Psoas muscle (tissue), 8 donors: ENCODE measurements around the gene KCNF1. TPM values are rescaled to one million over a fixed set of nuclear protein-coding genes. Genes with fewer than 3 reads are reported as not detected.

ENCODE experiments used
- ATAC-seq, 4 donors: fragments of 200-7000 bp; cut with Tn5 transposase; one replicate each; pipeline ENCODE4 v1.9.1; 2020; ENCODE audit warnings: moderate library complexity in 3 of 4, mild to moderate bottlenecking in 2 of 4
- DNase-seq, 2 donors: peaks; one replicate each; pipeline ENCODE4 v3.0.0-alpha.2; 2020
- H3K27ac ChIP-seq: fragments of 200-600 bp; one replicate; pipeline ENCODE4 v1.8.0; 2022
- H3K27me3 ChIP-seq, 3 donors: fragments of 200-600 bp in 1 of 3; one replicate each; pipeline versions ENCODE4 v1.6.1 to v1.8.0; 2013 to 2022; ENCODE audit warnings: low read length in 2 of 3, mild to moderate bottlenecking in 2 of 3, moderate library complexity in 1 of 3; ENCODE audit not compliant: insufficient read depth in 3 of 3
- H3K36me3 ChIP-seq, 2 donors: fragments of 200-600 bp in 1 of 2; one replicate each; pipeline versions ENCODE4 v1.6.1 to v1.8.0; 2013 to 2022; ENCODE audit warnings: low read depth in 1 of 2, mild to moderate bottlenecking in 1 of 2, moderate library complexity in 1 of 2; ENCODE audit not compliant: insufficient read depth in 1 of 2
- H3K4me1 ChIP-seq: fragments of 200-600 bp; one replicate; pipeline ENCODE4 v1.8.0; 2022
- H3K4me3 ChIP-seq: fragments of 200-600 bp; one replicate; pipeline ENCODE4 v1.8.0; 2022; ENCODE audit warnings: mild to moderate bottlenecking
- H3K9me3 ChIP-seq: fragments of 200-600 bp; one replicate; pipeline ENCODE4 v1.8.0; 2022
- CTCF ChIP-seq: fragments of 200-600 bp; IDR thresholded peaks from one replicate; pipeline ENCODE4 v1.8.0; 2022; ENCODE audit warnings: antibody characterized with exemption
- WGBS, 3 donors: extraction: QIAGEN DNeasy Blood & Tissue Kit; methylation state at CpG; one replicate each; pipeline versions ENCODE4 v1.1.6 to v1.1.7; 2013; 5-methylcytosine and 5-hydroxymethylcytosine counted together
- intact Hi-C, 2 donors: fragments of 100-400 bp; cut with DNase I; formaldehyde crosslinking; loops; one replicate each; pipeline versions ENCODE4 v1.11.0 to v1.14.2; 2022
- polyA plus RNA-seq, 3 donors: library from polyadenylated mRNA; stranded (reverse); fragments of 200-250 nt; gene quantifications; one replicate each; pipeline ENCODE4 v1.2.3, GENCODE V29; 2013
- total RNA-seq, 4 donors: library from RNA; stranded (reverse); fragmentation: NEBNext Ultra II Directional in 2 of 4; extraction: Animal tissue kit (Norgen Biotek cat#: 25700) in 2 of 4; gene quantifications; one replicate each; pipeline versions ENCODE4 v1.2.1 to v1.2.4, GENCODE V29; 2021 to 2023
- donor health status: healthy with polysubstance abuse.
- donor health status: DM: no; HTN: no; CAD: no; lungs with moderate emphysema.
- donor health status: Bipolar disorder and iron deficiency.
- donor health status: healthy.
- donor health status: DM: yes; HTN: yes; CAD: no.
- donor health status: DM: no; HTN: no; CAD: no.
- donor health status: DM: no; HTN: no; CAD: no.
- donor health status: DM: yes; HTN: yes; CAD: no.

Gene KCNF1
- total and polyA plus RNA-seq, 7 donors = 0.06 to 0.07 TPM; not detected in 5

- no peak overlapping the region for H3K27ac ChIP-seq
- H3K27me3 ChIP-seq = peaks cover 0 to 3% (median 0%) of the 10 kb centered on the region in 3 donors
- H3K9me3 ChIP-seq = no peaks in the 10 kb centered on the region
- DNase-seq (no peak), ATAC-seq (no peak)
- no peak overlapping the region for H3K4me3 ChIP-seq
- intact Hi-C loops = no loop called here
- H3K4me1 ChIP-seq = no peaks in the 10 kb centered on the region
- 76 to 77% (median 76%) methylated on average over 4 of the region's 4 CpGs for WGBS, 3 donors
- H3K36me3 ChIP-seq = no peaks in the 10 kb centered on the region
- no peak for TF ChIP-seq CTCF
Measured at GRCh38 chr2:10894264-10894935, 17.3 kb upstream of the KCNF1 start.

- no peak overlapping the region for H3K27ac ChIP-seq
- 83 to 87% (median 87%) methylated on average over 2 of the region's 2 CpGs for WGBS, 3 donors
- no peak for TF ChIP-seq CTCF
- no peak for DNase-seq
- no peak overlapping the region for H3K4me3 ChIP-seq
- intact Hi-C loops = loop anchor here in 1 of 2 donors (5.0 kb wide), 1 partner anchor 63 kb away; no protein-coding TSS in a partner anchor
- no peak for ATAC-seq
- no peaks in the 10 kb centered on the region for H3K4me1 ChIP-seq
- no peaks in the 10 kb centered on the region for H3K27me3 ChIP-seq
- H3K9me3 ChIP-seq = no peaks in the 10 kb centered on the region
- no peaks in the 10 kb centered on the region for H3K36me3 ChIP-seq
Measured at GRCh38 chr2:10895231-10895630, 16.5 kb upstream of the KCNF1 start.

- no peak for TF ChIP-seq CTCF
- H3K36me3 ChIP-seq = no peaks in the 10 kb centered on the region
- ATAC-seq = no peak
- intact Hi-C loops = loop anchor here in 1 of 2 donors (5.0 kb wide), 1 partner anchor 66 kb away; no protein-coding TSS in a partner anchor
- no peak for DNase-seq
- no peaks in the 10 kb centered on the region for H3K27me3 ChIP-seq
- H3K27ac ChIP-seq = no peak overlapping the region
- no peaks in the 10 kb centered on the region for H3K9me3 ChIP-seq
- no peaks in the 10 kb centered on the region for H3K4me1 ChIP-seq
- 64 to 68% (median 67%) methylated on average over 4 of the region's 4 CpGs for WGBS, 3 donors
- no peak overlapping the region for H3K4me3 ChIP-seq
Measured at GRCh38 chr2:10897956-10898355, 13.8 kb upstream of the KCNF1 start.

GRCh38 chr2:10900216-10901109 lies 11.3 kb upstream of the KCNF1 start:
- H3K9me3 ChIP-seq = no peaks in the 10 kb centered on the region
- H3K27ac ChIP-seq = no peak overlapping the region
- no peak overlapping the region for H3K4me3 ChIP-seq
- peak in 1 of 4 donors; percentile 41 for ATAC-seq
- no peaks in the 10 kb centered on the region for H3K4me1 ChIP-seq
- no peaks in the 10 kb centered on the region for H3K27me3 ChIP-seq
- no peaks in the 10 kb centered on the region for H3K36me3 ChIP-seq
- intact Hi-C loops = no loop called here
- peak; percentile 12 for TF ChIP-seq CTCF
- no peak for DNase-seq
- WGBS, 3 donors = 91 to 93% (median 92%) methylated on average over 10 of the region's 10 CpGs
